Vagina (tissue), 2 donors: ENCODE measurements around the gene CEBPA. TPM values are rescaled to one million over a fixed set of nuclear protein-coding genes. Genes with fewer than 3 reads are reported as not detected.

Experiments used
- DNase-seq, 2 donors: peaks; one replicate each; pipeline ENCODE4 v3.0.0-alpha.2; 2017; ENCODE audit errors: extremely low spot score in 2 of 2
- H3K27ac ChIP-seq: fragments of 200-600 bp; sonication (generic); one replicate; pipeline ENCODE4 v1.5.1; 2019
- H3K27me3 ChIP-seq: fragments of 200-600 bp; sonication (generic); one replicate; pipeline ENCODE4 v1.5.1; 2019
- H3K36me3 ChIP-seq, 2 donors: fragments of 200-600 bp; sonication (generic); one replicate each; pipeline ENCODE4 v1.5.1; 2017 to 2019
- H3K4me1 ChIP-seq: fragments of 200-600 bp; sonication (generic); one replicate; pipeline ENCODE4 v1.5.1; 2019
- H3K4me3 ChIP-seq, 2 donors: fragments of 200-600 bp; sonication (generic); 1 replicate in 1 of 2; 2 replicates in 1 of 2; pipeline ENCODE4 v1.5.1; 2016 to 2019
- H3K9me3 ChIP-seq: fragments of 200-600 bp; sonication (generic); one replicate; pipeline ENCODE4 v1.5.1; 2019
- CTCF ChIP-seq, 3 experiments: fragments of 450-650 bp in 2 of 3; fragments of 200-600 bp in 1 of 3; sonication (generic) in 1 of 3; IDR thresholded peaks; one replicate each; pipeline ENCODE4 v1.5.1; 2017 to 2019; ENCODE audit warnings: antibody characterized with exemption in 3 of 3, mild to moderate bottlenecking in 2 of 3, moderate library complexity in 2 of 3
- POLR2A ChIP-seq, 2 donors: fragments of 450-650 bp; IDR thresholded peaks; one replicate each; pipeline ENCODE4 v1.6.1; 2017; ENCODE audit warnings: antibody characterized with exemption in 2 of 2, mild to moderate bottlenecking in 2 of 2, moderate library complexity in 2 of 2
- POLR2AphosphoS5 ChIP-seq, 2 donors: sonication (generic); formaldehyde crosslinking; IDR thresholded peaks; one replicate each; pipeline ENCODE4 v1.9.0; 2017; ENCODE audit warnings: antibody characterized with exemption in 2 of 2, mild to moderate bottlenecking in 2 of 2, low read depth in 1 of 2; ENCODE audit not compliant: insufficient read depth in 1 of 2
- intact Hi-C: fragments of 100-400 bp; cut with DNase I; formaldehyde crosslinking; loops from one replicate; pipeline ENCODE4 v1.15.1; 2023
- total RNA-seq: library from RNA; depleted of rRNA; stranded (reverse); fragments of >200 nt; gene quantifications from one replicate; pipeline ENCODE4 v1.2.3, GENCODE V29; 2016

Gene CEBPA
- total RNA-seq, 1 donor from 2014 or later, result 38.3 TPM

DNA sequence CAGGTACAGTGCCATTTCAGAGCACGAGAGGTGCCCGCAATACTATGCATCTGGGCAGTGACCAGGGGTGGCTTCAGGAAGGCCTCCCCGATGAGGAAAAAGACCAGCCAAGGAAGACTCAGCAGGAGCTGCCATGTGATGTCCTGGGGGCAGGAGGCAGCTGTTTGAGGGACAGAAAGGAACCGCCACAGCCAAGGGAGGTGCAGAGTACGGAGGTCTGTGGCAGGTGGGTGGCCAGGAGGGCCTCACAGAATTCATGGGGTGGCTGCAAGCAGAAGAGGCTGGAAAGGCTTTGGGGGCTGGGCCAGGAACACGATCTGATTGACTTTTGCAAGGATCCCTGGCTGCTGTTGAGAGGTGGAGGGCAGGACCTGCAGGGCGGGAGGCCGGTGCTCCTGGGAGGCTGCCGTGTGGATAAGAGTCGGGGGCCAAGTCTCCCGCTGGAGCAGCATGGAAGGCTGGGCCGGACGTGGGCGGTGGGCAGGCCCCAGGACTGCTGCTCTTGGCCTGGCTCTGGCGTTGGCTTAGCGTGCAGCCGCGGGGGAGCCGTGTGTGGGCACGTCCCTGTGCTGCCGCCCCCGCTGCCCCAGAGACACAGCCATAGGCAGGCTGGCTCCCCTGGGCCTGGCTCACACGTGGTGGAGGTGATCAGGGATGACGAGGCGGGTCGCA, 29.1 kb downstream of the CEBPA start:
- Histone ChIP-seq H3K4me3 (no peak overlapping the region), H3K9me3 (no peaks in the 10 kb centered on the region), H3K4me1 (peaks cover 19% of the 10 kb centered on the region), H3K27me3 (no peaks in the 10 kb centered on the region), H3K36me3 (no peaks in the 10 kb centered on the region), H3K27ac (no peak overlapping the region)
- no peak for TF ChIP-seq POLR2AphosphoS5 (IDR thresholded peaks at IDR 0.05; ENCODE audit: insufficient read depth in 1 of 2, low read depth in 1 of 2)
- TF ChIP-seq POLR2A (IDR thresholded peaks at IDR 0.05), result no peak
- no peak for TF ChIP-seq CTCF (IDR thresholded peaks at IDR 0.05)
- intact Hi-C loops, result no loop called here
- DNase-seq, result no peak

DNA sequence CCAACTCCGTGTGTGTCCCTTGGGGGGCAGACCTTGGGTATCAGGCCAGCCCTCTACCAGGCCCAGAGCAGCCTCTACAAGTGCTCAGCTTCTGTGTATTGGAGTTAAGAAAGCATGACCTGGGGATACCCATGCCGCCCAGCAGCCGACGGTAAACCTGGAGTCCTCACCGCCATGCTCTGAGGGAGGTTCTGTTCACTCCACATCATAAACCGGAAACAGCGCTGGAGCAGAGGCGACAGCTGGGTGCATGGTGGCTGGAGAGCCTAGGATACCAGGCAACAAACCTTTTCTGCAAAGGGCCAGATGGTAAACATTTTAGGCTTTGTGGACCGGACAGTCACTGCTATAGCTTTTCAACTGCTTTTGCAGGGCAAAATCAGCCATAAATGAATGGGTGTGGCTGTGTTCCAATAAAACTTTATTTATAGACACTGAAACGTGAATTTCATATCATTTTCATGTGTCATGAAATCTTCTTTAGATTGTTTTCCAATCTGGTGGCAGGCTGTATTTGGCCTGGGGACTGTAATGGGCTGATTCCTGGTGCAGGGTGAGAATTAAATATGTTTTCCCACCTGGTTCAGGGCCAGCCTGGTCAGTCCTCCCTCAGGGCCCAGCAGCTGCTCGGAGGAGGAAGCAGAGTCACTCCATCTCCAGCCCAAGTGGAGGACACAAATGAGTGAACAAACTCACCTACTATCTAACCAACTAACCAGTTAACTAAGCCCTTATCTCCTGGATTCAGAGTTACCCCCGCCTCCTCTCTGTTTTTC, 30.9 kb downstream of the CEBPA start:
- Histone ChIP-seq H3K9me3 (no peaks in the 10 kb centered on the region), H3K36me3 (no peaks in the 10 kb centered on the region), H3K27me3 (no peaks in the 10 kb centered on the region), H3K4me3 (no peak overlapping the region), H3K27ac (no peak overlapping the region), H3K4me1 (peaks cover 19% of the 10 kb centered on the region)
- no peak for DNase-seq
- intact Hi-C loops, result no loop called here
- TF ChIP-seq POLR2A (IDR thresholded peaks at IDR 0.05) (no peak), CTCF (IDR thresholded peaks at IDR 0.05) (no peak), POLR2AphosphoS5 (IDR thresholded peaks at IDR 0.05; ENCODE audit: insufficient read depth in 1 of 2, low read depth in 1 of 2) (no peak)

DNA sequence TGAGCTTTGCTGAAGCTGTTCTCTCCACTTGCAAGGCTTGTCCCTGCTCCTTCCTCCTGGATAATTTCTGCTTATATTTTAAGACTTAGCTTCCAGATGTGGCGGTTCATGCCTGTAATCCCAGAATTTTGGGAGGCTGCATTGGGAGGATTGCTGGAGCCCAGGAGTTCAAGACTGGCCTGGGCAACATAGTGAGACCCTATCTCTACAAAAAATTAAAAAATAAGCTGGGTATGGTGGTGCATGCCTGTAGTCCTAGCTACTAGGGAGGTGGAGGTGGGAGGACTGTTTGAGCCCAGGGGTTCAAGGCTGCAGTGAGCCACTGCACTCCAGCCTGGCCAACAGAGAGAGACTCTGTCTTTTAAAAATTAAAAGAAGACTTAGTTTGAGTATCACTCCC, 31.6 kb downstream of the CEBPA start:
- DNase-seq, result no peak
- Histone ChIP-seq H3K27me3 (no peaks in the 10 kb centered on the region), H3K9me3 (no peaks in the 10 kb centered on the region), H3K4me3 (no peak overlapping the region), H3K27ac (no peak overlapping the region), H3K4me1 (peaks cover 19% of the 10 kb centered on the region), H3K36me3 (no peaks in the 10 kb centered on the region)
- intact Hi-C loops, result no loop called here
- TF ChIP-seq POLR2A (IDR thresholded peaks at IDR 0.05), result no peak
- TF ChIP-seq CTCF (IDR thresholded peaks at IDR 0.05), result no peak
- no peak for TF ChIP-seq POLR2AphosphoS5 (IDR thresholded peaks at IDR 0.05; ENCODE audit: insufficient read depth in 1 of 2, low read depth in 1 of 2)

DNA sequence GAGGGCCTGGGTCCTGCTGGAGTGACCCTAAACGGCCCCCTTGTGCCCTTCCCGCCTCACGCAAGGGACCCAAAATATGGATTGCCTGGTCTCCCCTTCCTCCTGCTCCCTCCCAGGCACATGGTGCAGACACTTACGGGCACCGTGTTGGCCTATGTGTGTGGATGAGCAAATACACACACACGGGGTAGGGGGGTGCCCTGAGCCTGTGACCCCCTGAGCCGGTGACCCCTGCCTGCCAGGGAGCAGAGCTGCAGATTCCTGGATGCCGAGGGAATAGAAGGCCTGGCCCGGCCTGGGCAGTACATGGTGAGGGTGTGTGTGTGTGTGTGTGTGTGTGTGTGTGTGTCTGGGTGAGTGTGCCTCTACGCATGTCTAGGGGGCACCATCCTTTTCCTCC, 33.3 kb downstream of the CEBPA start:
- no peaks in the 10 kb centered on the region for H3K27me3 ChIP-seq
- H3K4me3 ChIP-seq, result no peak overlapping the region
- DNase-seq, result no peak
- TF ChIP-seq POLR2A (IDR thresholded peaks at IDR 0.05) (no peak), CTCF (IDR thresholded peaks at IDR 0.05) (no peak), POLR2AphosphoS5 (IDR thresholded peaks at IDR 0.05; ENCODE audit: insufficient read depth in 1 of 2, low read depth in 1 of 2) (no peak)
- intact Hi-C loops, result no loop called here
- no peaks in the 10 kb centered on the region for H3K36me3 ChIP-seq
- no peak overlapping the region for H3K27ac ChIP-seq
- H3K9me3 ChIP-seq, result no peaks in the 10 kb centered on the region
- peaks cover 9% of the 10 kb centered on the region for H3K4me1 ChIP-seq
